NCI-H446 (cell line): ENCODE results near the gene TEAD1.

Experiments used
- DNase-seq, 2 experiments: peaks; one replicate each; lab custom pipeline; 2025; lab: John Stamatoyannopoulos, UW

The TEAD1 gene

GRCh38 chr11:12834630-12835029, 160.4 kb downstream of the TEAD1 start:
- DNase-seq = no peak

GRCh38 chr11:12835286-12835685, 161.1 kb downstream of the TEAD1 start:
- no peak for DNase-seq

GRCh38 chr11:12838463-12839123, 164.4 kb downstream of the TEAD1 start:
- no peak for DNase-seq

- DNase-seq = no peak
Observed at GRCh38 chr11:12840871-12841660, 166.8 kb downstream of the TEAD1 start.

- peak; percentile 49 to 59 for DNase-seq
Observed at GRCh38 chr11:12841946-12842630, 167.9 kb downstream of the TEAD1 start.

GRCh38 chr11:12842933-12843636, 168.9 kb downstream of the TEAD1 start:
- DNase-seq = peak; percentile 75 to 96

GRCh38 chr11:12845163-12845562, 170.9 kb downstream of the TEAD1 start:
- no peak for DNase-seq

GRCh38 chr11:12845739-12846358, 171.6 kb downstream of the TEAD1 start:
- DNase-seq = peak; percentile 70 to 87

GRCh38 chr11:12846786-12847615, 172.8 kb downstream of the TEAD1 start:
- DNase-seq = no peak

GRCh38 chr11:12848413-12848812, 174.2 kb downstream of the TEAD1 start:
- no peak for DNase-seq

- no peak for DNase-seq
Observed at GRCh38 chr11:12853325-12853651, 179.1 kb downstream of the TEAD1 start.

GRCh38 chr11:12853652-12854296, 179.6 kb downstream of the TEAD1 start:
- no peak for DNase-seq

- no peak for DNase-seq
Observed at GRCh38 chr11:12854297-12854661, 180.1 kb downstream of the TEAD1 start.

- no peak for DNase-seq
Observed at GRCh38 chr11:12854829-12855228, 180.6 kb downstream of the TEAD1 start.

- DNase-seq = no peak
Observed at GRCh38 chr11:12856338-12856737, 182.1 kb downstream of the TEAD1 start.

GRCh38 chr11:12857572-12857971, 183.4 kb downstream of the TEAD1 start:
- DNase-seq = no peak

GRCh38 chr11:12859872-12860657, 185.8 kb downstream of the TEAD1 start:
- no peak for DNase-seq

- DNase-seq = no peak
Observed at GRCh38 chr11:12860827-12861226, 186.6 kb downstream of the TEAD1 start.

GRCh38 chr11:12862696-12863469, 188.7 kb downstream of the TEAD1 start:
- DNase-seq = peak; percentile 66 to 83
